Upper lobe of left lung (tissue), 4 donors: Measurements from ENCODE around the gene RBBP4.

Experiments
- POLR2A ChIP-seq, 4 donors: fragments of 450-650 bp; IDR thresholded peaks; one replicate each; pipeline ENCODE4 v1.5.1; 2016 to 2017; ENCODE audit warnings: antibody characterized with exemption in 4 of 4, mild to moderate bottlenecking in 2 of 4
- TF ChIP-seq, protein P1 (sequence below), 6 experiments: fragments of 450-650 bp in 4 of 6; fragments of 200-600 bp in 2 of 6; sonication (generic) in 2 of 6; IDR thresholded peaks; one replicate each; pipeline ENCODE4 v1.5.1; 2016 to 2019; ENCODE audit warnings: antibody characterized with exemption in 6 of 6

DNA sequence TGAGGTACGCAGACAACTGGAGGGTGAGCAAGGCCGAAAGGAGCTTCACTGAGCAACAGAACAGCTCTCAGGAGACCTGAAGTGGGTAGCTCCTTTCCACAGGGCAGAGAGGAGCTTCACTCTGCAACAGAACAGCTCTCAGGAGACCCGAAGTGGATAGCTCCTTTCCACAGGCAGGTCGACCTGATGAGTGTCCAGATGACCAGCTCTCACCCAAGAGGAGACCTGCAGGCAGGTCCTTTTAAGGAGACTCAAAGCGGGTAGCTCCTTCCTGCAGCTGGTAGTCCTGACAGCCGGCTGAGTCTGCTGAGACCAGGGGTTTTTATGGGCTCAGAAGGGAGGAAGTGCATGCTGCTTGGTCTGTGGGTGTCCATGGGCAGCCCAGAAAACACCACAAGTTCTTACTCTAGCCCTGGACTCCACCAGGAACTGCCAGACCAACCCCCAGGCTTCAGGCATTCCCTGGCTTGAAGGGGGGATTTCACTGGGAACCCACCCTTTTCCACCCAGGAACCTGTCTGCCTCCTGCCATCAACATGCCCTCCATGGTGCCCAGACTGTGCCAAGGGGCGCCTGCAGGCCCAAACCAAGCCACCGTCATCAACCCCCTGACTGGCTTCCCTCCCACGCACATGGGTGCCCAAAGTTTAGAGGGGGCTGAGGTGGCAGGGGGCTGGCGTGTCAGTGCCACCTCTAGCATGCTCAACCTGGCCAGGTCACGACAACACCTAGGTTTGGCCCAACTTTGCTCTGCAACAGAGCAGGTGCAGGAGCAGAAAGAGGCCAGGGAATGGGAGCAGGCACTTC, 44.2 kb upstream of the RBBP4 start:
- no peak for TF ChIP-seq POLR2A (IDR thresholded peaks at IDR 0.05)
- TF ChIP-seq, protein P1, sequence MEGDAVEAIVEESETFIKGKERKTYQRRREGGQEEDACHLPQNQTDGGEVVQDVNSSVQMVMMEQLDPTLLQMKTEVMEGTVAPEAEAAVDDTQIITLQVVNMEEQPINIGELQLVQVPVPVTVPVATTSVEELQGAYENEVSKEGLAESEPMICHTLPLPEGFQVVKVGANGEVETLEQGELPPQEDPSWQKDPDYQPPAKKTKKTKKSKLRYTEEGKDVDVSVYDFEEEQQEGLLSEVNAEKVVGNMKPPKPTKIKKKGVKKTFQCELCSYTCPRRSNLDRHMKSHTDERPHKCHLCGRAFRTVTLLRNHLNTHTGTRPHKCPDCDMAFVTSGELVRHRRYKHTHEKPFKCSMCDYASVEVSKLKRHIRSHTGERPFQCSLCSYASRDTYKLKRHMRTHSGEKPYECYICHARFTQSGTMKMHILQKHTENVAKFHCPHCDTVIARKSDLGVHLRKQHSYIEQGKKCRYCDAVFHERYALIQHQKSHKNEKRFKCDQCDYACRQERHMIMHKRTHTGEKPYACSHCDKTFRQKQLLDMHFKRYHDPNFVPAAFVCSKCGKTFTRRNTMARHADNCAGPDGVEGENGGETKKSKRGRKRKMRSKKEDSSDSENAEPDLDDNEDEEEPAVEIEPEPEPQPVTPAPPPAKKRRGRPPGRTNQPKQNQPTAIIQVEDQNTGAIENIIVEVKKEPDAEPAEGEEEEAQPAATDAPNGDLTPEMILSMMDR (IDR thresholded peaks at IDR 0.05), result no peak
